ENCODE results near the gene CERS5.

The CERS5 gene

GRCh38 chr12:50083301-50083700 is 83.9 kb downstream of the CERS5 start:
- no peak for DNase-seq (ENCODE audit: low spot score)
- no peak for TF ChIP-seq CTCF (IDR thresholded peaks at IDR 0.05; ENCODE audit: extremely low read depth, missing control alignments)

- TF ChIP-seq CTCF (IDR thresholded peaks at IDR 0.05; ENCODE audit: extremely low read depth, missing control alignments), result no peak
- no peak for DNase-seq (ENCODE audit: low spot score)
These were observed 84.5 kb downstream of the CERS5 start for GRCh38 chr12:50082644-50083043.

- no peak for DNase-seq (ENCODE audit: low spot score)
- no peak for TF ChIP-seq CTCF (IDR thresholded peaks at IDR 0.05; ENCODE audit: extremely low read depth, missing control alignments)
These were observed 85.9 kb downstream of the CERS5 start for GRCh38 chr12:50081096-50081808.

- TF ChIP-seq CTCF (IDR thresholded peaks at IDR 0.05; ENCODE audit: extremely low read depth, missing control alignments), result no peak
- no peak for DNase-seq (ENCODE audit: low spot score)
These were observed 87.4 kb downstream of the CERS5 start for GRCh38 chr12:50079771-50080170.
